GM23338 (cell line): ENCODE results near the gene MYPOP. TPM values are rescaled to one million over a fixed set of nuclear protein-coding genes. Genes with fewer than 3 reads are reported as not detected.

Source experiments
- ATAC-seq: fragments of 200-7000 bp; cut with Tn5 transposase; 3 replicates; pipeline ENCODE4 v1.9.1; 2020
- DNase-seq: peaks from one replicate; pipeline ENCODE4 v3.0.0-alpha.2; 2015; ENCODE audit warnings: low spot score
- H2AFZ ChIP-seq: fragments of 200-600 bp; sonication (generic); 2 replicates; pipeline ENCODE4 v1.8.0; 2016; ENCODE audit warnings: antibody characterized with exemption, mild to moderate bottlenecking, moderate library complexity
- H3F3A ChIP-seq: fragments of 200-600 bp; sonication (generic); replicated peaks from 2 replicates; pipeline ENCODE4 v1.8.0; 2017; ENCODE audit warnings: antibody characterized with exemption, mixed run types, low read depth
- H3K27ac ChIP-seq: fragments of 200-600 bp; sonication (generic); 2 replicates; pipeline ENCODE4 v1.6.1; 2016; ENCODE audit warnings: low read depth
- H3K27me3 ChIP-seq: fragments of 200-600 bp; sonication (generic); 2 replicates; pipeline ENCODE4 v1.8.0; 2016; ENCODE audit warnings: mild to moderate bottlenecking, mixed run types, moderate library complexity; ENCODE audit not compliant: insufficient read depth
- H3K36me3 ChIP-seq: fragments of 200-600 bp; sonication (generic); 2 replicates; pipeline ENCODE4 v1.8.0; 2016; ENCODE audit warnings: mild to moderate bottlenecking; ENCODE audit not compliant: insufficient read depth
- H3K4me1 ChIP-seq: fragments of 200-600 bp; sonication (generic); 2 replicates; pipeline ENCODE4 v1.8.0; 2016; ENCODE audit warnings: mild to moderate bottlenecking, moderate library complexity; ENCODE audit not compliant: insufficient read depth
- H3K4me2 ChIP-seq: fragments of 200-600 bp; sonication (generic); 2 replicates; pipeline ENCODE4 v1.7.1; 2017; ENCODE audit warnings: mixed run types
- H3K4me3 ChIP-seq: fragments of 200-600 bp; sonication (generic); 2 replicates; pipeline ENCODE4 v1.6.1; 2016; ENCODE audit warnings: mixed run types
- H3K79me2 ChIP-seq: fragments of 200-600 bp; sonication (generic); replicated peaks from 2 replicates; pipeline ENCODE4 v1.8.0; 2017; ENCODE audit warnings: mild to moderate bottlenecking; ENCODE audit not compliant: insufficient read depth
- H3K9me2 ChIP-seq: fragments of 200-600 bp; sonication (generic); 2 replicates; pipeline ENCODE4 v1.8.0; 2017; ENCODE audit not compliant: insufficient read depth
- H4K20me1 ChIP-seq: fragments of 200-600 bp; sonication (generic); replicated peaks from 2 replicates; pipeline ENCODE4 v1.8.0; 2017; ENCODE audit warnings: mild to moderate bottlenecking; ENCODE audit not compliant: insufficient read depth
- H3K27ac Mint-ChIP-seq: 2 replicates; pipeline ENCODE4 v1.8.0; 2020; ENCODE audit warnings: inconsistent platforms, mild to moderate bottlenecking, moderate library complexity, mixed read lengths
- H3K27me3 Mint-ChIP-seq: 3 replicates; pipeline ENCODE4 v1.8.0; 2022; ENCODE audit warnings: low read depth, mild to moderate bottlenecking, moderate library complexity, mixed read lengths, inconsistent platforms; ENCODE audit not compliant: insufficient read depth, poor library complexity
- H3K36me3 Mint-ChIP-seq: 3 replicates; pipeline ENCODE4 v1.8.0; 2021; ENCODE audit warnings: low read depth, mild to moderate bottlenecking, inconsistent platforms, moderate library complexity, mixed read lengths
- H3K4me1 Mint-ChIP-seq: 3 replicates; pipeline ENCODE4 v1.8.0; 2020; ENCODE audit warnings: mild to moderate bottlenecking, inconsistent platforms, mixed read lengths
- H3K4me3 Mint-ChIP-seq: 3 replicates; pipeline ENCODE4 v1.8.0; 2021; ENCODE audit warnings: moderate library complexity, mild to moderate bottlenecking, inconsistent platforms, mixed read lengths
- H3K9me3 Mint-ChIP-seq: 3 replicates; pipeline ENCODE4 v1.8.0; 2020; ENCODE audit warnings: moderate library complexity, mild to moderate bottlenecking, inconsistent platforms, mixed read lengths
- ETS1 ChIP-seq: IDR thresholded peaks from 2 replicates; pipeline ENCODE4 v1.6.1; 2016; ENCODE audit warnings: antibody characterized with exemption
- EZH2 ChIP-seq: fragments of 200-600 bp; sonication (generic); IDR thresholded peaks from one replicate; pipeline ENCODE4 v1.8.0; 2017; ENCODE audit warnings: antibody characterized with exemption, mild to moderate bottlenecking, low read depth; ENCODE audit not compliant: unreplicated experiment
- NANOG ChIP-seq: IDR thresholded peaks from 2 replicates; pipeline ENCODE4 v1.6.1; 2016; ENCODE audit warnings: antibody characterized with exemption, borderline replicate concordance
- STAT1 ChIP-seq: IDR thresholded peaks from one replicate; pipeline ENCODE4 v1.6.1; 2016; ENCODE audit warnings: antibody characterized with exemption; ENCODE audit not compliant: unreplicated experiment
- ZNF114 ChIP-seq: fragments of 250-450 bp; sonication (Bioruptor Pico); IDR thresholded peaks from 2 replicates; pipeline ENCODE4 v1.5.0; 2020; ENCODE audit warnings: mild to moderate bottlenecking, moderate library complexity
- ZNF331 ChIP-seq: fragments of 250-450 bp; sonication (Bioruptor Pico); IDR thresholded peaks from 2 replicates; pipeline ENCODE4 v1.5.0; 2020; ENCODE audit warnings: low read depth, mild to moderate bottlenecking, moderate library complexity
- polyA plus RNA-seq: library from polyadenylated mRNA; unstranded; fragments of >200 nt; fragmentation: Nextera tagmentation; extraction: Ambion mirVana; gene quantifications from 2 replicates; pipeline ENCODE4 v1.2.1, GENCODE V29; 2016
- total RNA-seq: library from RNA; depleted of rRNA; stranded (reverse); fragments of >200 nt; shearing (Covaris generic); gene quantifications from 2 replicates; pipeline ENCODE4 v1.2.3, GENCODE V29; 2014
- TF ChIP-seq, protein P1 (sequence below): fragments of 250-450 bp; sonication (Bioruptor Pico); IDR thresholded peaks from 2 replicates; pipeline ENCODE4 v1.5.0; 2020; ENCODE audit warnings: mild to moderate bottlenecking, moderate library complexity
- TF ChIP-seq, protein P2 (sequence below), 2 experiments: fragments of 200-600 bp in 1 of 2; sonication (generic) in 1 of 2; conservative IDR thresholded peaks; 2 replicates each; pipeline versions ENCODE4 v1.5.1 to v1.6.1; 2016 to 2017; ENCODE audit warnings: antibody characterized with exemption in 2 of 2, low read depth in 2 of 2, mild to moderate bottlenecking in 2 of 2, moderate library complexity in 1 of 2

The MYPOP gene
- total and polyA plus RNA-seq, 2 experiments from 2014 or later = 3.0 to 6.9 TPM

DNA sequence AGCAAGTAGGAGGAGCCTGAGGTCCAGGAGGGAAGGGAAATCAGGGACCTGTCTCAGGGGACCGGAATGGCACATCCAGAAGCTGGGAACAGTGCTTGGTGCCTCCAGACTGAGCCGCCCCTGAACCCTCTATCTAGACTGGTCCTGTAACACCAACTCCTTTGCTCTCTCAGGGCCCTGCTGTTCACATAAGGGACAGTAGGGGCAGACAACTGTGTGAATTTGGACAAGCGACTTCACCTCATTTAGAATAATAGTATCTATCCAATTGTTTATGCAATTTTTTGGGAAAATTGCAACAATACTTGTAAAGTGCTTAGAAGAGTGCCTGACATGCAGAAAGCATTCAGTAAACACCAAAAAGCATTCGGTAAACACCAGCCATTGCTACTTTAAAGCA lies 53.5 kb downstream of the MYPOP start:
- peaks cover 20% of the 10 kb centered on the region for H3F3A ChIP-seq
- Mint-ChIP-seq H3K9me3 (no peaks in the 10 kb centered on the region), H3K27me3 (peaks cover 6% of the 10 kb centered on the region), H3K4me1 (no peaks in the 10 kb centered on the region), H3K4me3 (no peak overlapping the region), H3K36me3 (peaks cover 85% of the 10 kb centered on the region), H3K27ac (no peak overlapping the region)
- no peak overlapping the region for H3K27ac ChIP-seq
- H3K9me2 ChIP-seq = no peaks in the 10 kb centered on the region
- H3K36me3 ChIP-seq = peaks cover 75% of the 10 kb centered on the region
- H3K27me3 ChIP-seq = no peaks in the 10 kb centered on the region
- no peak overlapping the region for H3K4me2 ChIP-seq
- DNase-seq (peak; percentile 37), ATAC-seq (peak; percentile 84)
- no peak for TF ChIP-seq EZH2
- no peak for TF ChIP-seq ZNF114 (CRISPR knock-in tag)
- no peak for TF ChIP-seq STAT1
- TF ChIP-seq, protein P1, sequence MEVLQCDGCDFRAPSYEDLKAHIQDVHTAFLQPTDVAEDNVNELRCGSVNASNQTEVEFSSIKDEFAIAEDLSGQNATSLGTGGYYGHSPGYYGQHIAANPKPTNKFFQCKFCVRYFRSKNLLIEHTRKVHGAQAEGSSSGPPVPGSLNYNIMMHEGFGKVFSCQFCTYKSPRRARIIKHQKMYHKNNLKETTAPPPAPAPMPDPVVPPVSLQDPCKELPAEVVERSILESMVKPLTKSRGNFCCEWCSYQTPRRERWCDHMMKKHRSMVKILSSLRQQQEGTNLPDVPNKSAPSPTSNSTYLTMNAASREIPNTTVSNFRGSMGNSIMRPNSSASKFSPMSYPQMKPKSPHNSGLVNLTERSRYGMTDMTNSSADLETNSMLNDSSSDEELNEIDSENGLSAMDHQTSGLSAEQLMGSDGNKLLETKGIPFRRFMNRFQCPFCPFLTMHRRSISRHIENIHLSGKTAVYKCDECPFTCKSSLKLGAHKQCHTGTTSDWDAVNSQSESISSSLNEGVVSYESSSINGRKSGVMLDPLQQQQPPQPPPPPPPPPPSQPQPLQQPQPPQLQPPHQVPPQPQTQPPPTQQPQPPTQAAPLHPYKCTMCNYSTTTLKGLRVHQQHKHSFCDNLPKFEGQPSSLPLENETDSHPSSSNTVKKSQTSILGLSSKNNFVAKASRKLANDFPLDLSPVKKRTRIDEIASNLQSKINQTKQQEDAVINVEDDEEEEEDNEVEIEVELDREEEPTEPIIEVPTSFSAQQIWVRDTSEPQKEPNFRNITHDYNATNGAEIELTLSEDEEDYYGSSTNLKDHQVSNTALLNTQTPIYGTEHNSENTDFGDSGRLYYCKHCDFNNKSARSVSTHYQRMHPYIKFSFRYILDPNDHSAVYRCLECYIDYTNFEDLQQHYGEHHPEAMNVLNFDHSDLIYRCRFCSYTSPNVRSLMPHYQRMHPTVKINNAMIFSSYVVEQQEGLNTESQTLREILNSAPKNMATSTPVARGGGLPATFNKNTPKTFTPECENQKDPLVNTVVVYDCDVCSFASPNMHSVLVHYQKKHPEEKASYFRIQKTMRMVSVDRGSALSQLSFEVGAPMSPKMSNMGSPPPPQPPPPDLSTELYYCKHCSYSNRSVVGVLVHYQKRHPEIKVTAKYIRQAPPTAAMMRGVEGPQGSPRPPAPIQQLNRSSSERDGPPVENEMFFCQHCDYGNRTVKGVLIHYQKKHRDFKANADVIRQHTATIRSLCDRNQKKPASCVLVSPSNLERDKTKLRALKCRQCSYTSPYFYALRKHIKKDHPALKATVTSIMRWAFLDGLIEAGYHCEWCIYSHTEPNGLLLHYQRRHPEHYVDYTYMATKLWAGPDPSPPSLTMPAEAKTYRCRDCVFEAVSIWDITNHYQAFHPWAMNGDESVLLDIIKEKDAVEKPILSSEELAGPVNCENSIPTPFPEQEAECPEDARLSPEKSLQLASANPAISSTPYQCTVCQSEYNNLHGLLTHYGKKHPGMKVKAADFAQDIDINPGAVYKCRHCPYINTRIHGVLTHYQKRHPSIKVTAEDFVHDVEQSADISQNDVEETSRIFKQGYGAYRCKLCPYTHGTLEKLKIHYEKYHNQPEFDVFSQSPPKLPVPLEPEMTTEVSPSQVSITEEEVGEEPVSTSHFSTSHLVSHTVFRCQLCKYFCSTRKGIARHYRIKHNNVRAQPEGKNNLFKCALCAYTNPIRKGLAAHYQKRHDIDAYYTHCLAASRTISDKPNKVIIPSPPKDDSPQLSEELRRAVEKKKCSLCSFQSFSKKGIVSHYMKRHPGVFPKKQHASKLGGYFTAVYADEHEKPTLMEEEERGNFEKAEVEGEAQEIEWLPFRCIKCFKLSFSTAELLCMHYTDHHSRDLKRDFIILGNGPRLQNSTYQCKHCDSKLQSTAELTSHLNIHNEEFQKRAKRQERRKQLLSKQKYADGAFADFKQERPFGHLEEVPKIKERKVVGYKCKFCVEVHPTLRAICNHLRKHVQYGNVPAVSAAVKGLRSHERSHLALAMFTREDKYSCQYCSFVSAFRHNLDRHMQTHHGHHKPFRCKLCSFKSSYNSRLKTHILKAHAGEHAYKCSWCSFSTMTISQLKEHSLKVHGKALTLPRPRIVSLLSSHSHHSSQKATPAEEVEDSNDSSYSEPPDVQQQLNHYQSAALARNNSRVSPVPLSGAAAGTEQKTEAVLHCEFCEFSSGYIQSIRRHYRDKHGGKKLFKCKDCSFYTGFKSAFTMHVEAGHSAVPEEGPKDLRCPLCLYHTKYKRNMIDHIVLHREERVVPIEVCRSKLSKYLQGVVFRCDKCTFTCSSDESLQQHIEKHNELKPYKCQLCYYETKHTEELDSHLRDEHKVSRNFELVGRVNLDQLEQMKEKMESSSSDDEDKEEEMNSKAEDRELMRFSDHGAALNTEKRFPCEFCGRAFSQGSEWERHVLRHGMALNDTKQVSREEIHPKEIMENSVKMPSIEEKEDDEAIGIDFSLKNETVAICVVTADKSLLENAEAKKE (CRISPR knock-in tag) = no peak
- no peak for TF ChIP-seq ETS1
- no peak for TF ChIP-seq NANOG
- TF ChIP-seq, protein P2, sequence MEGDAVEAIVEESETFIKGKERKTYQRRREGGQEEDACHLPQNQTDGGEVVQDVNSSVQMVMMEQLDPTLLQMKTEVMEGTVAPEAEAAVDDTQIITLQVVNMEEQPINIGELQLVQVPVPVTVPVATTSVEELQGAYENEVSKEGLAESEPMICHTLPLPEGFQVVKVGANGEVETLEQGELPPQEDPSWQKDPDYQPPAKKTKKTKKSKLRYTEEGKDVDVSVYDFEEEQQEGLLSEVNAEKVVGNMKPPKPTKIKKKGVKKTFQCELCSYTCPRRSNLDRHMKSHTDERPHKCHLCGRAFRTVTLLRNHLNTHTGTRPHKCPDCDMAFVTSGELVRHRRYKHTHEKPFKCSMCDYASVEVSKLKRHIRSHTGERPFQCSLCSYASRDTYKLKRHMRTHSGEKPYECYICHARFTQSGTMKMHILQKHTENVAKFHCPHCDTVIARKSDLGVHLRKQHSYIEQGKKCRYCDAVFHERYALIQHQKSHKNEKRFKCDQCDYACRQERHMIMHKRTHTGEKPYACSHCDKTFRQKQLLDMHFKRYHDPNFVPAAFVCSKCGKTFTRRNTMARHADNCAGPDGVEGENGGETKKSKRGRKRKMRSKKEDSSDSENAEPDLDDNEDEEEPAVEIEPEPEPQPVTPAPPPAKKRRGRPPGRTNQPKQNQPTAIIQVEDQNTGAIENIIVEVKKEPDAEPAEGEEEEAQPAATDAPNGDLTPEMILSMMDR (conservative IDR thresholded peaks at IDR 0.05; ENCODE audit: low read depth in 2 of 2) = peak; percentile 12 to 34; a peak in 3 of 4 replicates
- no peak for TF ChIP-seq ZNF331 (CRISPR knock-in tag)
- peaks cover 28% of the 10 kb centered on the region for H4K20me1 ChIP-seq
- H3K4me3 ChIP-seq = no peak overlapping the region
- no peaks in the 10 kb centered on the region for H3K79me2 ChIP-seq
- no peak overlapping the region for H2AFZ ChIP-seq
- no peaks in the 10 kb centered on the region for H3K4me1 ChIP-seq
